GM18519 (cell line): ENCODE data around the gene SMC3.

ENCODE experiments used
- ATAC-seq: cut with Tn5 transposase; IDR thresholded peaks from one replicate; pipeline ENCODE4 v1.9.1; 2021; ENCODE audit warnings: mild to moderate bottlenecking, moderate library complexity; ENCODE audit not compliant: unreplicated experiment, low FRiP score

The SMC3 gene

DNA sequence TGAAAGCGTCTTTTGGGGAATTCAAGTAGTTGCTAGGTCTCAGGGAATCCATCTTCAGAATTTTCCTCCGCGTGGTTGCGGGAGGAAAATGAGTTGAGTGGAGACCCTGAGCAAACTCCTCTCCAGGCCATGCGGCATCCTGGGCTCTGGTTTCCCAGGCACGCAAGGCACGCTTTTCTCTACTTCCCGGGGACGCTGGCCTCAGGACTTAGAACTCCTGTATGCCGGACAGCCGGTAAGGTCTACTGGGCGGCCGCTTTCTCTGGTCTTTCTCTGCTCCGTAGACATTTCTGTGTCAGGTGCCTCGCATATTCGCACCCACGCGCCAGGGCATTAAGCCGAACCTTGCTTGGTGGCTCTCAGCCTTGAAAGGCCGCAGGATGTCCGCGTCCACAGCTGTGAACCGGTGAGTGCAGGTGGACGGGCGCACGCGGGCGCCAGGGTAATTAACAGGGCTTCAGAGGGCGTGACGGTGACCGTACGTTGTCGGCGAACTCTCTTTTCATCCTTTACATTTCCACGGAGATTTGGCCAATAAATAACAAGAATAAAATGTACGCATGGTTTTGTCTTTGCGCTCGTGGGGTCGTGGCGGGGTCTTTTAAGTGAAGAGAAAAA, 75.6 kb downstream of the SMC3 start:
- no peak for ATAC-seq

DNA sequence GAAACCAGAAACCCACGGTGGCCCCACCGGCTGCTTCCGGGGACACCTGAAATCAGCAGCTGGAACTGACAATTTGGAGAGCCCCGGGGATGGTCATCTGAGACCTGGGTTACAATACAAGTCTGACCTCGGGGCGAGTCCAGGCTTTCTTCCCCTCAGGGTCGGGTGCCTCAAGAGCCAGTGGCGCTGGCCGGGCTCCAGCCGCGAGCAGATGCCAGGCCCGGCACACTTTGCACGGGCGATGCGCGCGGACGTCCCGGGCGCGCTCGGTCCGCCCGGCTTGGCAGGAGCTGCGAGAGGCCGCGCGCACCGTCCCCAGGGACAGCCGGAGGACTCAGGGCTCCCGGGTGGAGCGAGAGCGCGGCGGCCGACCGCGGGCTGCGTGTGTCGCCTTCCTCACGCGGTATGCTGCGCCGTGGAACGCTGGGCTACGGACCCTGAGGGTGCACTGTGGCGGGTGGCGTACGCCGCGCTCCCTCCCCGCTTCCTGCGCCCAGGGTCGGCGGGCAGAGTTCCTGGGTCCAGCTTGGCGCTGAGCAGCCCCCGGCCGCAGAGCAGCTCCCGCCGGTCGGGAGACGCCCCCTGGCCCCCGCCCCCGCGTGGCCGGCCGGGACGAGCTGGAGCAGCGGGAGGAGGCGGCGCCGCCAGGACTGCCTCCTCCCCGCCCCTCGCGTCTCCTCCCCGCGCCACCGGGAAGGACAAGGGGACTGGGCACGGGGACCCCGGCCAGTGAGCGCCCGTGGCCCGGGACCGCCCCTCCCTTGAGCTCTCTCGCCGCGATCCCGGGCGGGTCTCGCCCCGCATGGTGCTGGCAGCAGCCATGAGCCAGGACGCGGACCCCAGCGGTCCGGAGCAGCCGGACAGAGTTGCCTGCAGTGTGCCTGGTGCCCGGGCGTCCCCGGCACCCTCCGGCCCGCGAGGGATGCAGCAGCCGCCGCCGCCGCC, 76.4 kb downstream of the SMC3 start, which contains the start of gene RBM20:
TSS of gene RBM20 (plus strand) at position 684 of the 945 bp plus-strand sequence. CDS start at position 803, 119 bp downstream.
- no peak for ATAC-seq

DNA sequence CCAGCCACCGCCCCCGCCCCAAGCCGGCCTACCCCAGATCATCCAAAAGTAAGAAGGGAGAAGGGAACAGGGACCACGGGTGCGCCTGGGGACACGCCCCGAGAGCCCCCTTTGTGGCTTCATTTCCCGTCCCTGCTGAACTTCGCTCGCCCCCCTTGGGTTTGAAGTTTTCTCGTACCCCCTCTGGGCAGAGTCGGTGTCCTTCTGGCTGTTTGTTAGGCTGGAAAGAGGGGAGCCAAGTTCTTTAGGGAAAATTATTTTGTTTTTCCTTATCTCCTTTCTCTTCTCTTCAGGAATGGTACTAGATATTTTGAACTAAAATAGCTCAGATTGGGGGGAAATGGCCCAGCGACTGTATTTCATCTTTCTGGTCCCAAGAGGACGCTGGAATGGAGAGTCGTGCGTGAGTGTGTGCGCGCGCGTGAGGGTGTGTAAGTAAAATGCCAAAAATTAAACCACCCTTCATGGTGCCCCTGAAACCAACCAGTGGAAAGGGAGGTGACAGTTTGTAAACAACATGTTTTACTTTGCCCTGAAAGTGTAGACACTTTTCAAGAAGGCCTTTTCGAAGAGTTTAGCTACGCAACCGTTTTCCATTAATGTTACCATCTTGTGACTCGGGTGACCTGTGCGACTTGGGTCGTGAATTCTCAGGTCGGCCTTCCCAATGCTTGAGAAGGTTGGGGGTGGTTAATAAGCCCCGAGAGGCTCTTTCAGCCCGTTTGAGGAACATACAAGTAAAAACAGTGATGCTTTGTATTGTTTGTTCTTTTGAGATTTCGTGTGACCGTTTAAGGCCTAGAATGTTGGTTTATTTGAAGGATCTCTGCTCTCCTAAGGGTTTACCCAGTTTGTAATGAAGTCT, 77.3 kb downstream of the SMC3 start:
- ATAC-seq = no peak

DNA sequence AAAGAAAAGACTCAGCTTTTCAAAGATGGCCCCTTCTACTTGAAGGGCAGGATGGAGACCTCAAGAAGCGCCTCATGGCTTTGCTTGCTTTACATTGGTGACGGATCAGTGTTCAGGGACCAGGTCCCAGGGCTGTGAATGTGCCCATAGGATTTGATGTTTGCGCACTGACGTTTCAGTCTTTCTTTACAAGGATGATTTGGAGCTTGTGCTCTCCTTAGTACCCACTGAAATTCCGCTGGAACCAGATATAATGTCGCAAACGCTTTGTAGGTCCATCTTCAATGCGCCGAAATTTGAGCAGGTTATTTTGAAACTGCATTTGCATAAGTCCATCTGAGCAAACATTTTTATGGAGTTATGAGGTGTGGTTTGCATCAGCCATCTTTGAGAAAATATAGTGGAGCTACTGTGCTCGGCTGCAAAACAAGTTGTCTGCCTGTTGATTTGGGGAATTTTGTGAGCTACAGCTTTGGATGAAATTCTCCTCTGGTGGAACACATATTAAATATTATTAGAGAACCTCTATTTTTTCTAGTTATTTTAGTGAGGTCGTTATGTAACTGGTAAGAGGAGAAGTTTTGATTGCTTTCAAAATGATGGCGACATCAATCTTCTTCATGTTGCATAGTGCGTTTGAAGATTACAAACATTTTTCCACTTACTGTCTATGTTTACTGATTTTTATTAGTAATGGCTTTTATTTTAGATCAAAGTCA, 79.1 kb downstream of the SMC3 start:
- ATAC-seq = no peak

DNA sequence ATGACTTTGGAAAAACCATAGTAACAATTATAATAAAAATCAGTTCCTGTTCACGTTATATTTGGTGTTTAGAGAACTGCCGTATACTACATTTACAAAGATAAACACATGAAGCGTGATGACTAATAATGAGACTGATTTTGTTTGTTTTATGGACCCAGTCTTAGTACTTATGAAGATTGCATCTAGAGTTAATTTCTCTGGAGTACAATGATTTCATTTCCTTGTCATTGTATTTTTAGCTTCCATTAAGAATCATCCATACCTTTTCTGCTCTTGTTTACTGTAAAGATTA, 79.6 kb downstream of the SMC3 start:
- no peak for ATAC-seq

DNA sequence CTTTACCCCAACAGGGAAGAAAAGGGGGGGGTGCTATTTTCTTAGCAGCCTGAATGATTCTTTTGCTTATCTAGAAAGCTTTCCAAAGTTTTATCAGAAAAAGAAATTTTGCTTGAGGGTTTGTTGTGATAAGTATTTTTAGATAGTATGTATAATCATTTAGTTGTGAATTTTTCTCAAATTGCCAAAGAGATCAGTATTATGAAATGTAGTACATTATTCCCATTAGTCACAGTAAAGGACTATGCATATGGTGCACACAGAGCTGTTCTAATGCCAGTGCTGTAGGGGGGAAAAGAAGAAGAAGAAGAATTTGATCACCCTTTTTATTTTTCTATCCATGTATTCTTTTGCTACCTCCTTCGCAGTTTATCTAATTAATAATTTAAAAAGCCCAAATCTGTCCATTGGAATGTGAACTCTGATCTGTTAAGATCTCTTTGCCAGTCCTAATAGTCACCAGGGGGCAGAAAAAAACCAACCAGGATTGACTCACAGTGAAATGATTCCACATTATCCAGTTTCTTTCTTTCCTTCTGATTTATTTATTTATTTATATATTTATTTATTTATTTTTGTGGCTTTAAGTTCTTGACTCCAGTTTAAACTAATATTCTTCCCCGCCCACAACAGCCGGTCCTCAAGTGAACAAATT, 81.3 kb downstream of the SMC3 start:
- no peak for ATAC-seq

DNA sequence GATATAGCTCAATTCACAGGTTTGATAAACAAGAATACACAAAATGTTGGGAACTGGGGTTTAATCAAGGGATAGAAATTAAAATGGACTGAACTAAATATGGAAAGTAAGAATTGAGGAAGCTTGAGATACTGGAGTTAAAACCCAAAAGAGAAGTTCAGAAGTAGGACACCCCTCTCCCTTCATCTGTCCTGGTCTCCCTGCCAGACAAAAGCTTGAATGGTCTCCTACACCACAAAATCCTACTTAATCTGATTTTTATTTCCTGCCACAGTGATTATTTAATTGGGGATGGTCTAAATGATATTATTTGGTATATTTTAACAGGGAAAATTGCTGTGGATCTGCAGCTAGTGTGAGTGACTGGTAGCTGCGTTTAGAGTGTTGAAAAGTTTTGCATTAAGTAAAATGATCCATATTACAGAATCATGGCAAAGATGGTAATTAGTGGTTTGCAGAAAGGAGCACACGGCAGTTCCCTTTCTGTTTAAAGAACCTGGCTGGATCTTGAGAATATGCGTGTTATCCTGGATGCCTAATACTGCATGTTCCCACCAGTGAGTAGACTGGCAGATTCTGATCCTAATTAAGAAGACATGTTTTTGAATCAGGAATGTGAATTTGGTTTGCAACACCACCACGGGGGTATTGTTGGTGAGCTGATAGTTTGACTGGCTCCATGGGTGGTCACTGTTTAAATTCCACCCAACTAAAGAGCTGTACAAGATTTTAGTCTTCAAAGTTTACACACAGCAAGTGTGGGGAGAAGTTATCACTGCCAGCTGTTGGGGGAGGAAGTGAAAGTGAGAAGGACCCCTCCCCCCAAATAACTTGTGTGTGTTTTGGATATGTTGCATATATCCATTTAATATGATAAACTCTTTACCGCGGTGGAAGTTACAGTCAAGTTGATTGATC, 82.1 kb downstream of the SMC3 start:
- no peak for ATAC-seq

DNA sequence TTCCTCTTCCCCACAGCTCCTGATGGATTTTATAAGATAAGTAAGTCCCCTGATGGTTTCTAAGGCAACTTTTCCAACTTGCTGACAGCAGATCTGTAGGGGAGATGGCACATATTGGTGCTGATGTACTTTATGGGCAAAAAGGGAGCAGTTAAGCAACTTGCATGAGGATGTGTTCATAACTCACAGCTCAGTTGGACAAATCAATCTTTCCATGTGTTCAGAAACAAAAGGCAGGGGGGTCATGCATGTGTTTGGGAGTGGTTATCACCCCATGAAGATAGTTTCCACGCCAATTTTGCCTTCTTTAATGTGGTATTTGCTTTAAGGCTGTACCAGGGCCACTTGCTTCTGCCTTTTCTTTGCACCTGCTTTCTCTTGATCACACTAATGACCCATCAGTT, 82.8 kb downstream of the SMC3 start:
- no peak for ATAC-seq

DNA sequence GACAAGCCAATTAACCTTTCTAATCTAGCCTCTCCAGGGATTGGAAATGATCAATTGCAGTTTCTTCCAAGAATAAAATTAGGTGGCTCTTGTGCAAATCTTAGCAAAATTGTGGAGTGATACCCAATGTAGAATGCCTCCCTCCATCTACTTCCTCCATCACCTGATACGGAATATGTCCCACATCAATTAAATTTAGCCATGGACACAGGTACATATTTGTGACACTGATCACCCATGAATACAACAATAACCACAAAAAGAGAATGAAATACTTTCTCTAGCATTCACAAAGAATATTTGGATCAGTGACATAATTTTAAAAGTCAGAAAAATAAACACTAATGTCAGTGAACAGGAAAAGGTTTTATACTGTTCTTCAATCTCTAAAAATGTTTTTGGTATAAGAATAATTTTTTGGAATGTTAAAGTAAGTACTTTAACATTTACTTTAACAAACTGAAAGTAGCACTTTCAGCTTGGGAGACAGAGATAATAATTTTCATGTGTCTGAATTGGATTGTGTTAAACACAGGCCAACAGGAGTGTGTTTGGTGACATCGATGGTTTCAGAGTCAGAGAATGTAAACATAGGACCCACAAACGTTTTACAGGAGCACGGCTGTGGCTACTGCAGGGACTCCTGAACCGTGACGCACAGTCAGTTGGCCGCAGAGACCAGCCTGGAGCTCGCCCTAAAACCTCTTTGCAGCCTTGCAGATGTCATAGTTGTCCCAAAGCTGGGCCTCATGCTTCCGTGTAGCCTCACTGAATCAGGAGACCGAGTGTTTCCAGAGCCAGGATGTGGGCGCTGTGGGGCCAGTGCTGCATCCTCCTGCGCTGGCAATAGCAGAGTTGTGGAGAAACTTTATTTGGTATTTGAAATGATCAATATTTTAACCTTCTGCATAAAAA, 83.8 kb downstream of the SMC3 start:
- peak; percentile 79 for ATAC-seq

DNA sequence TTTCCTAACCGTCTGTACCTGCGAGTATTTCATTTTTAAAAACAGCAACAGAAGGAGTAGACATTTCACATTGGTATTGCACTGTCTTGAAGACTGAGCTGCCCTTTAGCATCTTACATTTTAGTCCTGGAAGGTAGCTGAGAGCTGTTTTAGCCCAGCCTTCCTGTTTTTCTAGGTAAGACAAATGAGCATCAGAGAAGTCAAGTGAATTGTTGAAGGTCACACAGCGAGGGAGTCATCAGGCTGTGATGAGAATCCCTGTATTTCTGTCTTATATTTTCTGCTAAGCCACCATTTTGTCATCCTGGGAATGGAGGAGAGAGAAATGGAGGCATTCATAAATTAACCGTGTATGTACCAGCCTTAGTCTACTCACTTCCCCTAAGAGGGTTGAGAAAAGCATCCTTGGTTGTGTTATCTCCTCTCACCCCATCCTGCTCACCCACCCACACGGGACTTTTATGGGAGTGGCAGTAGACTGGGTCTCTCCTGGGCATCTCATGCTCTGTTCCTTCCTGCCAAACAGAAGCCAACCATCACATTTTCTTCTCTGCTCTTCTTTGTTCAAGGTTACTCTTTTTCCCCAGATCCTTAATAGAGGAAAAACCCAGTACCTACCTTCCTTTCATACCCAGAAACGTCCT, 85.1 kb downstream of the SMC3 start:
- no peak for ATAC-seq
